Coronary artery (tissue), 2 donors: ENCODE measurements around the gene GRID1.
A peak's percentile ranks its signal among the peaks of the same experiment; 100 is the strongest.
"Not testable (repeated sequence)": the region's sequence is repeated elsewhere in the genome, so short reads cannot be mapped to it uniquely, and the experiment has no call there.

Source experiments
- DNase-seq: peaks from one replicate; pipeline ENCODE4 v3.0.0-alpha.2; 2017; ENCODE audit warnings: low spot score
- H3K27ac ChIP-seq, 2 donors: fragments of 200-600 bp; sonication (generic); one replicate each; pipeline ENCODE4 v1.5.1; 2016 to 2019
- H3K4me3 ChIP-seq: fragments of 200-600 bp; sonication (generic); 2 replicates; pipeline ENCODE4 v1.5.1; 2016; ENCODE audit warnings: mild to moderate bottlenecking, moderate library complexity
- TF ChIP-seq, protein P1 (sequence below): fragments of 200-600 bp; sonication (generic); IDR thresholded peaks from one replicate; pipeline ENCODE4 v1.5.1; 2019; ENCODE audit warnings: antibody characterized with exemption

The GRID1 gene

GRCh38 chr10:86078639-86079035 is 288.0 kb downstream of the GRID1 start:
- H3K4me3 ChIP-seq: no peak overlapping the region
- DNase-seq: peak; percentile 65
- H3K27ac ChIP-seq: no peak overlapping the region
- TF ChIP-seq, protein P1, sequence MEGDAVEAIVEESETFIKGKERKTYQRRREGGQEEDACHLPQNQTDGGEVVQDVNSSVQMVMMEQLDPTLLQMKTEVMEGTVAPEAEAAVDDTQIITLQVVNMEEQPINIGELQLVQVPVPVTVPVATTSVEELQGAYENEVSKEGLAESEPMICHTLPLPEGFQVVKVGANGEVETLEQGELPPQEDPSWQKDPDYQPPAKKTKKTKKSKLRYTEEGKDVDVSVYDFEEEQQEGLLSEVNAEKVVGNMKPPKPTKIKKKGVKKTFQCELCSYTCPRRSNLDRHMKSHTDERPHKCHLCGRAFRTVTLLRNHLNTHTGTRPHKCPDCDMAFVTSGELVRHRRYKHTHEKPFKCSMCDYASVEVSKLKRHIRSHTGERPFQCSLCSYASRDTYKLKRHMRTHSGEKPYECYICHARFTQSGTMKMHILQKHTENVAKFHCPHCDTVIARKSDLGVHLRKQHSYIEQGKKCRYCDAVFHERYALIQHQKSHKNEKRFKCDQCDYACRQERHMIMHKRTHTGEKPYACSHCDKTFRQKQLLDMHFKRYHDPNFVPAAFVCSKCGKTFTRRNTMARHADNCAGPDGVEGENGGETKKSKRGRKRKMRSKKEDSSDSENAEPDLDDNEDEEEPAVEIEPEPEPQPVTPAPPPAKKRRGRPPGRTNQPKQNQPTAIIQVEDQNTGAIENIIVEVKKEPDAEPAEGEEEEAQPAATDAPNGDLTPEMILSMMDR: no peak

DNA sequence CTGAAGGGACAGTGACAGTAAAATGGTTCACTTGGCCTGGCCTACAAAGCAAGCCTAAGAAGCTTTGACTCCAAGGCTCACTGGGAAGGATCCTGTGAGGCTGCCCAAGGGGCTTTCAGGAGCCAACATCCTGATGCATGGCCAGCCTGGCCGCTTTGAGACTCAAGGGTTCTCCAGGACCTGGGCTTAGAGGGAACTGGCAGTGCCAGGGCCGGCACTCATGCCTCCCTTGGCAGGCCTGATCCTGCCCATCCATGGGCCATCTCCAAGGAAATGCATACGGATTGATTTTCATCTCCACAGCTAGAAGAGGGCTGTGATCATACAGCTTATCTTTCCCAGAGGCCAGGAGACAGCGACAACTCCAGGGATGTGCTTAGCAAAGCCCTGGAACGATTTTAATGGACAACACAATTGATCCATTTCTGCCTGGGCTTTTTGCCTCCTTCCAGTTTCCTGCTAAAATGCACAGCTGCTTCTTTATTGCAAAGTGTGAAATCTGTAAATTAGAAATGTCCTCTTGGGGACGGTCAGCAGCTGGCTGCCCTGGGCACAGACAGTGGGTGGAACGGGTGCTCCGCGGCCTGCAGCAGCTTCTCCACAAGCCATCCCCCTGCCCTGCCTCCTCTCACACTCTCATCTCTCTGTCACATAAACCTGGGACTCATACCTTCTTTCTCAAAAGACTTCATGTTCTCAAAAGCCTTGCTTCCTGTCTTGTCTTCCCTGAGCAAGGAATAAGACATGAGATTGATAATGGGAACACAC is 288.5 kb downstream of the GRID1 start:
- Histone ChIP-seq H3K27ac (no peak overlapping the region), H3K4me3 (no peak overlapping the region)
- TF ChIP-seq, protein P1: no peak
- DNase-seq: no peak

- TF ChIP-seq, protein P1: no peak
- Histone ChIP-seq H3K27ac (no peak overlapping the region), H3K4me3 (no peak overlapping the region)
- peak; percentile 24 for DNase-seq
These were observed 289.3 kb downstream of the GRID1 start for GRCh38 chr10:86077271-86077670.

GRCh38 chr10:86076497-86076896 is 290.1 kb downstream of the GRID1 start:
- not testable (repeated sequence) for DNase-seq, H3K4me3 ChIP-seq, H3K27ac ChIP-seq

GRCh38 chr10:86075512-86075911 is 291.1 kb downstream of the GRID1 start:
- TF ChIP-seq, protein P1: no peak
- Histone ChIP-seq H3K27ac (no peak overlapping the region), H3K4me3 (no peak overlapping the region)
- no peak for DNase-seq

DNA sequence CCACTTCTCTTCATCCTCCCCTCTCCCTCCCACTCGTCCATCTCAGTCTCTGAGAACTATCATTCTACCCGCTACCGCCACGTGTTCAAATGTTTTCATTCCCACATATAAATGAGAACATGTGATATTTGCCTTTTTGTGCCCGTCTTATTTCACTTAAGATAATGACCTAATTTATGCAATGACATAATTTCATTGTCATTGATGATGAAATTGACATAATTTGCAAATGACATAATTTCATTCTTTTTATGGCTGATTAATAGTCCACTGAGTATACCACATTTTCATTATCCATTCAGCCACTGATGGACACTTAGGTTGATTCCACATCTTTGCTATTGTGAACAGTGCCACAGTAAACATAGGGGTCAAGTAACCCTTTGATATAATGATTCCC is 292.3 kb downstream of the GRID1 start:
- TF ChIP-seq, protein P1: no peak
- DNase-seq: no peak
- Histone ChIP-seq H3K4me3 (no peak overlapping the region), H3K27ac (no peak overlapping the region)

- Histone ChIP-seq H3K4me3 (no peak overlapping the region), H3K27ac (no peak overlapping the region)
- TF ChIP-seq, protein P1: no peak
- DNase-seq: peak; percentile 50
These were observed 293.2 kb downstream of the GRID1 start for GRCh38 chr10:86073199-86073977.
